G401 (cell line): ENCODE results near the gene ZNF273. TPM values are rescaled to one million over a fixed set of nuclear protein-coding genes. Genes with fewer than 3 reads are reported as not detected.

ENCODE experiments used
- DNase-seq: peaks from one replicate; pipeline ENCODE4 v3.0.0-alpha.2; 2015; ENCODE audit warnings: low spot score
- in situ Hi-C: cut with HindIII; loops from 2 replicates; pipeline ENCODE4 v1.10.0; 2016; ENCODE audit warnings: low sequenced_read_pairs, mixed read lengths
- total RNA-seq: library from RNA; depleted of rRNA; stranded (reverse); fragments of >200 nt; shearing (Covaris generic); gene quantifications from 2 replicates; pipeline ENCODE4 v1.2.3, GENCODE V29; 2014

The ZNF273 gene
- total RNA-seq, 1 experiment from 2014 or later: 8.8 TPM

DNA sequence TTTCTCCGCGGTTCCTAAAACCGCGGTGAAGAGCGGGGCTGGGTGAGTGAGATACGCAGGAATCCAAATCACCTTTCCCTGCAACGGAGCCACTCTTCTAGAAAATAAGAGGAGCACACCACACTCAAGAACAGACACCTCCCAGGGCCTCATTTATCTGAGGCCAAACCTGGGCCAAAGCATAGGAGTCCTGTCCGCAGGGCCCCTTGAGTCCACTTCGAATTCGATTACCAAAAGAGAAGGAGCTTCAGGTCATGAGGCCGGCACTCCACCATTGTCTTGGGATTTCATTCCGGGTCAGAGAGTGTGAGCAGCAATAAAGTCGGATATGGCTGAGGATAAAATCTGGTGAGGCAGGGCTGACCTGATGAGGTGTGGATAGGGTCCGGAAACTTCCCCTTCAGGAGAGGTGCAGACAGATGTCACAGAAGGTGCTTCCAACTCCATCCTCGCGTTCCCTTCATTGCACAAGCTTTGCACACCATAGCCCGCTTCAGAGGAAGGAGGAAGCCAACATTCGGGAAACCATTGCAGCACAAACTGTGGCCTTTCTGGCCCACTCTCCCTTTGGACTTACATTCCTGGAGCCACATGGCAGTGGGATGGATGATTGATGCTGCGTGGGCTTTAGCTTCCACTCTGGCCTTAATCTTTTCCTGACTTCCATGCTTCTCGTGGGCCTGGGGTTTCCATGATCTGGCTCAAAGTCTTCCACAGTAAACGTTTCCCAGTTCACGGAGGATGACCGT, 27.2 kb upstream of the ZNF273 start:
- no peak for DNase-seq
- in situ Hi-C loops: no loop called here

DNA sequence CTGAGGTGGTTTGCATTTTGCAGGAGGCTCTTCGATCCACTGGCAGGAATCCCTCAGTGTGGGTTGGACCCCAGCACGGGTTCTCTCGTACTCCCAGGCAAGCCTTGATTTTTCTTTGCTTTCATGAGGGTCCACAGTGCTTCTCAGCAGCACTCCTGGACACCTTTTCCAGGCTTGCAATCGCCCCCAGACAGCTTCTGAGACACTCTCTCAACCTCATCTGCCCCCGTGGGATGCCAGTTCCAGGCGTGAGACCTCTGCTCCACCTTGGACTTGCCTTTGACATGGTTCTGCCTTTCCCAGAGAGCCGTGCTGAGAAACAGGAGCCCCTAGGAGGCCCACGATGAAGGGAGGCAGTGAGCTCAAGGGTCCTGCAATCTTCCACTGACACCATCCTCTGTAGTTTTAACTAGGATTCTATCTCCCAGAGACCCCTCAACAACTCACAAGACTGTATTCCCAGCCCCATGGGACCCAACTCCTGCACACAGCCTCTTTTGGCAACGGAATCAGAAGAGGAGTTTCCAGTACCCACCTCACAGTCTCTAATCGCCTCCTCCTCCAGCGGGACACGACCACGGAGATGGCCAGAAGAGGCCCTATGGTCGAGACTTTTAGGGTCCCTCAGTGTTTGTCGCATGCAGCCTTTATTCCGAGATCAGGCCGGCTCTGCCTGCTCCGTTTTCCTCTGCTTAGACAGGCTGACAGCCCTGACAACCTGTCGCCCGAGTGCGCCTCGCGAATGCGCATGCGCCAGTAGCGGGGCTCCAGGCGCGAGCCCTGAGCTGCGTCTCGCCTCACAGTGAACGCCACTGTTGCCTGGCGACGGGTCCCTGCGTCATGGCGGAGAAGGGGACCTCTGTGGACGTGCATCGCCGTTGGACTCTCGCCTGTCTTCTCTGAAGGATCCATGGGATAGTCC, 26.0 kb upstream of the ZNF273 start:
- peak; percentile 86 for DNase-seq
- in situ Hi-C loops: no loop called here

DNA sequence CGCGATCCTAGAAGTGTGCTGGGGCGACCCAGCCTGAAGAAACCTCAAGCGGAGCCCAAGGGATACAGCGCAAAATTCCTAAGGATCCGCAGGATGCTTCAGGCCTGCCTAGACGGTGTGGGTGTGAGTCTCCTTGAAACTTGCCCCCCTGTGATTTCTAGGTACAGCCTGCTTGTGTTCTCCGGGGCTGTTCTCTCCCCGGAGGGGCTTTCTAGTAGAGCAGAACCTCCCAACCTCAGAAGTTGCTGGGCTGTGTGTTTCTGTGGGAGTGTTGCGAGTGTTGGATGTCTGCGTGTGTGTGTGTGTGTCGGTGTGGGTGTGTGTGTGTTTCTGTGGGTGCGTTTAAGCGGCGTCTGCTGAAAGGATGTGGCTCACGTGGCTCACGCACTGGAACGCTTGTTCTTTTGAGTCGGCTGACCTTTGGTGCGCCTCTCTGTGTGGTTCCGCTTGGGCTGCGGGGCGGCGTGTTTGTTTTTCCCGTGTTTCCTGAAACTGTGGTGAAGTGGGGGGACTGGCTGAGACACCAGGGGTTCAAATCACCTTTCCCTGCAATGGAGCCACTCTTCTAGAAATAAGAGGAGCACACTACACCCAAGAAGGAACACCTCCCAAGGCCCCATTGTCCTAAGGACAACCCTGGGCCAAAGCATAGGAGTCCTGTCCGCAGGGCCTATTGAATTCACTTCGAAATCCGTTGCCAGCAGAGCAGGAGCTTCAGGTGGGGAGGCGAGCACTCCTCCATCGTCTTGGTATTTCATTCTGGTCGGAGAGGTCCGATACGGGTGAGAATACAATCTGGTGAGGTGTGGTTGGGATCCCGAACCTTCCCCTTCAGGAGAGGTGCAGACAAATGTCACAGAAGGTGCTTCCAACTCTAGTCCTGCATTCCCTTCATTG, 25.1 kb upstream of the ZNF273 start:
- DNase-seq: no peak
- in situ Hi-C loops: no loop called here

DNA sequence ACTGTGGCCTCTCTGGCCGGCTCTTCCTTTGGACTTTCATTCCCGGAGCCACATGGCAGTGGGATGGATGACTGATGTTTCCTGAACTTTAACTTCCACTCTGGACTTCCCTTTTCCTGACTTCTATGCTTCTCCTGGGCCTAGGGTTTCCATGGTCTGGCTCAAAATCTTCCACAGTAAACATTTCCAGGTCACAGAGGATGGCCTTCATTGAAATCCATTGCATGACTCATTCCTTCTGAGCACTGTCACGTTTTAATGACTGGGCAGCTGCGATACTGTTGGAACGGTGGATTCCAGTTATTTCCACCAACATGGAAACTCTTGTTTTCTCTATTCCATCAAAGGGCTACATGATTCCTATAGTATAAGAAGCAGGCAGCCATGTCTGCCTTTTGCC, 24.4 kb upstream of the ZNF273 start:
- in situ Hi-C loops: no loop called here
- no peak for DNase-seq

DNA sequence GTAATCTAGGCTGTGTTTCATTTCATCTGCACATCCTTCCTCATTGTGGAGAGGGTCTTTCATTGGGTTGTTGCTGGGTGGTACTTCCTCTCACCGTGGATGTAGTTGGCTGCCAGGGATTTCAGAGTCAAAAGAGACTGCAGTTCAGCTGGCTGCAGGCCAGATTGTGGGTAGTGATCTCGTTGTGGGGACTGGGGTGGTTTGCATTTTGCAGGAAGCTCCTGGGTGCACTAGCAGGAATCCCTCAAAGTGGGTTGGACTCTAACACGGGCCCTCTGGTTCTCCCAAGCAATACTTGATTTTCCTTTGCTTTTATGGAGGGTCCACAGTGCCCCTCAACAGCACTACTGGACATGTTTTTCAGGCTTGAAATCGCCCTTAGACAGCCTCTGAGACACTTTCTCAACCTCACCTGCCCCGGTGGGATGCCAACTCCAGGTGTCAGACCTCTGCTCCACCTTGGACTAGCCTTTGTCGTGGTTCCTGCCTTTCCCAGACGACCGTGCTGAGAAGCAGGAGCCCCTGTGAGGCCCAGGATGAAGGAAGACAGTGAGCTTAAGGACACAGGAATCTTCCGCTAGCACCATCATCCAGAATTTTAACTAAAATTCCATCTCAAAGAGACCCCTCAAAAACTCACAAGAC, 23.9 kb upstream of the ZNF273 start:
- in situ Hi-C loops: no loop called here

DNA sequence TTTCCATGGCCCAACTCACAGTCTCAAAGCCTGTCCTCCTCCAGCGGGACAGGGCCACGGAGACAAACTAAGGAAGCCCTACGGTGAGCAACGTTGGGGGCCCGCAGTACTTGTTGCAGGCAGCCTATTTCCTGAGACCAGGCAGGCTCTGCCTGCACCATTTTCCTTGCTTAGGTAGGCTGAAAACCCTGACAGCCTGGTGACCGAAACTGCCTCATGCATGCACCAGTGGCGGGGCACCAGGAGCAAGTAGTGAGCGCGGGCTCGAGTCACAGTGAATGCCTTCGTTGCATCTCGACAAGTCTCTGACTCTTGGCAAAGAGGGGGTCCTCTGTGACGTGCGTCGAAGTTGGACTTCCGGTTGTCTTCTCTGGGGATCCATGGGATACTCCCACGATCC, 23.3 kb upstream of the ZNF273 start:
- DNase-seq: no peak
- in situ Hi-C loops: no loop called here

More for the DNA sequence above, 23.9 kb upstream of the ZNF273 start:
- DNase-seq: no peak

DNA sequence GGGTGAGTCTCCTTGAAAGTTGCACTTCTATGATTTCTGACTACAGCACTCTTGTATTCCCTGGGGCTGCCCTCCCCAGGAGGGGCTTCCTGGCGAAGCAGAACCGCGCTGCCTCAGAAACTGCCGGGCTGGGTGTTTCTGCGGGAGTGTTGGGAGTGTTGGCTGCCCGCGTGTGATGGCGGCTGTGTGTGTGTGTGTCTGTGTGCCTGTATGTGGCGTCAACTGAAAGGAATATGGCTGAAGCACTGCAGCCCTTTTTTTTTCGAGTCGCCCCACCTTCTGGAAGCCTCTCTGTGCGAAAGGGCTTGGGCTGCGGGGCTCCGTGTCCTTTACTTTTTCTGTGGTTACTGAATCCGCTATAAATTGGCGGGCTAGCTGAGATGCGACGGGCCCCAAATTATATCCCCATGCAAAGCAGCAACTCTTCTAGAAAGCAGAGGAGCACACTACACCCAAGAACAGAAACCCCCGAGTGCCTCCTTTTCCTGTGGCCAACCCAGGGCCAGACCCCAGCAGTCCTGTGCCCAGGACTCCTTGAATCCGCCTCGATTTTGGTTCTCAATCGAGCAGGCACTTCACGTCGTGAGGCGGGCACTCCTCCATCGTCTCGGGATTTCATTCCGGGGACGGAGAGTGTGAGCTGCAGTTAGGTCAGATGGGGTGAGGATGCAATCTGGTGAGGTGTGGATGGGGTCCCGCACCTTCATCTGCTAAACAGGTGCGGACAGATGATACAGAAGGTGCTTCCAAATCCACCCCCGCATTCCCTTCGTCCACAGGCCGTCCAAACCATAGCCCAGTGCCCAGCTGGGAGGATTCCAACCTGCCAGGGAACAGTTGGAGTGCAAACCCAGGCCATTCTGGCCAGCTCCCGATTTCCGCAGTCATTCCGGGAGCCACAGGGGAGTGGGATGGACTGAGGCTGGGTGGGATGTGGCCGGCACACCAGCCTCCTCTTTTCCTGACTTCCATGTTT, 22.5 kb upstream of the ZNF273 start:
- DNase-seq: no peak
- in situ Hi-C loops: no loop called here

DNA sequence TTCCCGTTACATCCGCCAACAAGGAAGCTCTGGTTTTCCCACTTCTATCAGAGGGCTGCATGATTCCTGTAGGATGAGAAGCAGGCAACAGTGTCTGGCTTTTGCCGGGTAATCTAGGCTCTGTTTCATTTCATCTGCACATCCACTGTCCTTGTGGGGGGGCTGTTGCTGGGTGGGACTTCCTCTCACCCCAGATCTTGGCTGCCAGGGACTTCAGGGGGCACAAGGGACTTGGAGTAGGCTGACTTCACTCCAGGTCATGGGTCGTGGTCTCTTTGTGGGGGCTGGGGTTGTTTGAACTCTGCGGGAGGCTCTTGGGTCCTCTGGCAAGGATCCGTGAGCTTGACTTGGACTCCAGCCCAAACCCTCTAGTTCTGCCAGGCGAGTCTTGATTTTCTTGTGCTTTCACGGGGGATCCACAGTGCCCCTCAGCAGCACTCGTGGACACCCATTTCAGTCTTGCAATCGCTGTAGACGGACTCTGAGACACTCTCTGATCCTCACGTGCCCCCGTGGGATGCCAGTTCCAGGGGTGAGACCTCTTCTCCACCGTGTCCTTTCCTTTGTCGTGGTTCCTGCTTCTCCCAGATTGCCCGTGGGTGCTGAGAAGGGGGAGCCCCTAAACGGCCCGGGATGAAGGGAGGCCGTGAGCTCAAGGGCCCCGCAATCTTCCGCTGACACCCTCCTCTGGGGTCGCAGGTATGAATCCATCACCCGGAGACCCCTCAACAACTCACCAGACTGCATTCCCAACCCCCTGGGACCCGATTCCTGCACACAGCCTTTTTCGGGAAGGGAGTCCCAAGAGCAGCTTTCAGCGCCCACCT, 21.4 kb upstream of the ZNF273 start:
- DNase-seq: no peak
- in situ Hi-C loops: no loop called here

DNA sequence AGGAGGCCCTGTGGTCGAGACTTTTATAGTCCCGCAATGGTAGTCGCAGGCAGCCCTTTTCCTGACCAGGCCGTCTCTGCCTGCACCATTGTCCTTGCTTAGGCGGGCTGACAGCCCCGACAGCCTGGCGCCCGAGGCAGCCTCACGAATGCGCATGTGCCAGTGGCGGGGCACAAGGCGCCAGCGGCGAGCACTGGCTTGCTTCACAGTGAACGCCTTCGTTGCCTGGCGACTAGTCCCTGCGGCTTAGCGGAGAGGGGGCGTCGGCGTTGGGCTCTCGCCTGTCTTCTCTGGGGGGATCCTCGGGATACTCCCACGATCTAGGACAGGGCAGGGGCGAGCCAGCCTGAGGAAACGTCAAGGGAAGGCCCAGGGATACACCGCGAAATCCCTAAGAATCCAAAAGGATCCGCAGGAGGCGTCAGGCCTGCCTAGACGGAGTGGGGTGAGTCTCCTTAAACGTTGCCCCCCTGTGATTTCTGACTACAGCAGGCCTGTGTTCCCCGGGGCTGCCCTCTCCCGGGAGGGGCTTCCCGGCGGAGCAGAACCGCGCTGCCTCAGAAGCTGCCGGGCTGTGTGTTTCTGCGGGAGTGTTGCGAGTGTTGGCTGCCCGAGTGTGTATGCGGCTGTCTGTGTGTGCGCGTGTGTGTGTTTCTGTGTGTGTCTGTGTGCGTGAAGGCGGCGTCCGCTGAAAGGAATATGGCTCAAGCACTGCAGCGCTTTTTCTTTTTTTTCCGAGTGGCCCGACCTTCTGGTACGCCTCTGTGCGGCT, 20.5 kb upstream of the ZNF273 start:
- in situ Hi-C loops: no loop called here
- DNase-seq: peak; percentile 86

DNA sequence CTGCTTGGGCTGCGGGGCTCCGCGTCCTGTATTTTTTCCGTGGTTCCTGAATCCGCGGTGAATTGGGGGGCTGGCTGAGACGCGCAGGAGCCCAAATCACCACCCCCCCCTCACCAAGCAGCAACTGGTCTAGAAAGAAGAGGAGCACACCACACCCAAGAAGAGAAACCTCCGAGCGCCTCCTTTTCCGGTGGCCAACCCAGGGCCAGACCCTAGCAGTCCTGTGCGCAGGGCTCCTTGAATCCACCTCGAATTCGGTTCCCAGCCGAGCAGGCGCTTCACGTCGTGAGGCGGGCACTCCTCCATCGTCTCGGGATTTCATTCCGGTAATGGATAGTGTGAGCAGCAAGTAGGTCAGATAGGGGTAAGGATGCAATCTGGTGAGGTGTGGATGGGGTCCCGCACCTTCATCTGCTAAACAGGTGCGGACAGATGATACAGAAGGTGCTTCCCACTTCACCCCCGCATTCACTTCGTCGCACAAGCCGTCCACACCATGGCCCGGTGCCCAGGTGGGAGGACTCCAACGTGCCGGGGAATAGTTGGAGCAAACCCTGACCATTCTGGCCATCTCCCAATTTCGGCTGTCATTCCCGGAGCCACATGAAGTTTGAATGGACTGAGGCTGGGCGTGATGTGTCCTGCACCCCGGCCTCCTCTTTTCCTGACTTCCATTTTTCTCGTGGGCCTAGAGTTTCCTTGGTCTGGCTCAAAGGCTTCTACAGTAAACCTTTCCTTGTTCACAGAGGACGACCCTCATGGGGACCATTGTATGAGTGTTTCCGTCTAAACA, 19.8 kb upstream of the ZNF273 start:
- DNase-seq: peak; percentile 61
- in situ Hi-C loops: no loop called here

DNA sequence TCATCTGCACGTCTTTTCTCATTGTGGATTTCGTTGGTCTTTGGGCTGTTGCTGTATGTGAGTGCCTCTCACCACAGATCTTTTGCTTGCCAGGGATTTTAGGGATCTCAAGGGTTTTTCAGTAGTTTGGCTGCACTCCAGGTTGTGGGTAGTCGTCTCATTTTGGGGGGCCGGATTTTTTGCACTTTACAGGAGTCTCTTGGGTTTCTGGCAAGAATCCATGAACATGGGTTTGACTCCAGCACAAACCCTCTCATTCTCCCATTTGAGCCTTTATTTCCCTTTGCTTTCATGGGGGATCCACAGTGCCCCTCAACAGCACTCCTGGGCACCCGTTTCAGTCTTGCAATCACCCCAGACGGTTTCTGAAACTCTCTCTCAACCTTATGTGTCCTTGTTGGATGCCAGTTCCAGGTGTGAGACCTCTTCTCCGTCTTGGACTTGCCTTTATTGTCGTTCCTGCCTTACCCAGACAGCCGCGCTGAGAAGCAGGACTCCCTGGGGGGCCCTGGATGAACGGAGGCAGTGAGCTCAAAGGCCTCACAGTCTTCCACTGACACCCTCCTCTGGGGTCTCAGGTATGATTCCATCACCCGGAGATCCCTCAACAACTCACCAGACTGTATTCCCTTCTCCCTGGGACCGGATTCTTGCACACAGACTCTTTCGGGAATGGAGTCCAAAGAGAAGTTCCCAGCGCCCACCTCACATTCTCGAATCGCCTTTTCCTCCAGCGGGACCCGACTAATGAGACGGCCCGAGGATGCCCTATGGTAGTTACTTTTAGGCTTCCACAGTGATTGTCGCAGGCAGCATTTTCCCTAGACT, 18.8 kb upstream of the ZNF273 start:
- DNase-seq: no peak
- in situ Hi-C loops: no loop called here

DNA sequence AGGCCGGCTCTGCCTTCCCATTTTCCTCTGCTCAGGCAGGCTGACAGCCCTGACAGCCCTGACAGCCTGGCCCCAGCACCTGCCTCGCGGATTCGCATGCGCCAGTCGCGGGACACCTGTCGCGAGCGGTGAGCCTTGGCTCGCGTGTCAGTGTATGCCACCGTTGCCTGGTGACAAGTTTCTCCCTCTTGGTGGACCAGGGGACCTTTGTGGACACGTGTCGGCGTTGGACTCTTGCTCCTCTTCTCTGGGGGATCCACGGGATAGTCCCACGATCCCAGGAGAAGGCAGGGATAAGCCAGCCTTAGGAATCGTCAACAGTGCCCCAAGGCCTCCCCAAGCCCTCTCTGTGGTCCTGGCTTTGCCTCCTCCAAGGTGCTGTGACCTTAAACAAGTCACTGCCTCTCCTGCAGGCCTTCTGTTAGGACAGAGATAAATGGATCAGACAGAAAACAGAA, 18.1 kb upstream of the ZNF273 start:
- DNase-seq: no peak

DNA sequence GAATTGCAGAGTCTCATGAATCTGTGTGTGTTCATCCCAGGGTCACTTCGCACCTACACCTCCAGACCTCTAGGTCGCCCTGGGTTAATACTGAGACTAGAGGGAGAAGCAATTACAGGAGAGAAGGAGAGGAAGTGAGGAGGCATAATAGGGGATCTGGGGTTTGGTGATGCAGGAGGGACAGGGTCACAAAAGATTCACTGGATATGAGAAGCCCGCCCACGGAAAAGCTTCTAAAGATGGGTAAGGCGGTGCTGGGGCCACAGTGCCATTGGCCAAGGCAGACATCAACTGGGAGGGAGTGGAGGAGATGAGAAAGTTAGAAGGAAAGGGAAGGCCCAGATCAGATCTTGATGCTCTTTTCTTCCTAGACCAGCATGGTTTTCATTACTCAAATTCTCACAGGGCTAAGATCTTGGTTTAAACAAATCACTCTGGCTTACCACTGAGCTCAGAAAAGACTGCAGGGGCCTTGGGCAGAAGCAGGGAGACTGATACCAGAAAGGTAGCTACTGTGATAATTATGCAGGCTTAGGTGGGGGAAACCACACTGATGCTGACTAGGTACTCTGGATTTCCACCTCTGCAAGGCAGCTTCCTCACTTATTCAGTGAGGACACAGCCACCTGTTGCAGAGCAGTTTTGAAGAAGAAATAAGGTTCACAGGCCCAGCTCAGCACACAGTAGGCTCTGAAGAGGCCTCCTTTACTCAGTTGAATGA, 17.4 kb upstream of the ZNF273 start:
- in situ Hi-C loops: no loop called here
- DNase-seq: no peak

More for the DNA sequence above, 18.1 kb upstream of the ZNF273 start:
- in situ Hi-C loops: no loop called here

DNA sequence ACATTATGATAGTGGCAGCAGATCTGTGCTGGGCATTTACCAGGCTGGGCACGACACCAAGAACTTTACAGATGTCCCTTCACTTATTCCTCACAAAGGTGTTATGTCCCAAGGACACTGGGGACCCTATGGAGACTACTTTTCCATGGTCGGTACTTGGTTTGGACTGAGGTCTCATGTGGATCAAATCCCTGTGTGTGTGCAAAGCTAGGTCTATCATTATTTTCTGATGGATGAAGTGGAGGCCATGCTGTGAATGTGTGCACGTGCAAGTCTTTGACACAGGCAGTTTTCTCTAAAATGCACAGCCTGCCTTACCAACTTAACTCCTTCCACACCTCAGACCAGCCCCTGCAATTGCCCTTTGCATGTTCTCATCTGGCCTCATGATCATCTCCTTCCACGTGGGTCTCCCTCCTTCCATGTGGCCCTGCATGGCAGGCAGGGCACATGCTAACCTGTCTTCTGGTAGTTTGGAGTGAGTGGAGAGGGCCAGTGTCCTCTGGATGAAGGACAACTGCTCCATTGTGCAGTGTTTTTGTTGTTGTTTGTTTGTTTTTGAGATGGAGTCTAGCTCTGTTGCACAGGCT, 16.0 kb upstream of the ZNF273 start:
- DNase-seq: no peak
- in situ Hi-C loops: no loop called here
